ENCODE results near the gene RAX2.

RAX2 gene

GRCh38 chr19:3725121-3725520 lies 46.9 kb downstream of the RAX2 start:
- H3K9ac ChIP-seq (ENCODE audit: low read length in 2 of 2) = no peak overlapping the region
- H3K27ac ChIP-seq (ENCODE audit: low read length) = no peak overlapping the region
- no peaks in the 10 kb centered on the region for H3K9me3 ChIP-seq (ENCODE audit: control insufficient read depth in 2 of 2, low read length in 2 of 2)
- H3K4me3 ChIP-seq (ENCODE audit: low read length in 2 of 2) = no peak overlapping the region
- H3K36me3 ChIP-seq (ENCODE audit: control insufficient read depth in 2 of 2, insufficient read depth in 2 of 2, low read length in 2 of 2) = no peaks in the 10 kb centered on the region
- H3K4me1 ChIP-seq (ENCODE audit: control insufficient read depth, insufficient read depth, low read length) = peaks cover 15% of the 10 kb centered on the region
- peaks cover 26 to 31% of the 10 kb centered on the region in 2 donors for H3K27me3 ChIP-seq (ENCODE audit: control insufficient read depth in 1 of 2, insufficient read depth in 2 of 2, low read length in 2 of 2)

- peaks cover 15% of the 10 kb centered on the region for H3K4me1 ChIP-seq (ENCODE audit: control insufficient read depth, insufficient read depth, low read length)
- peaks cover 36 to 38% of the 10 kb centered on the region in 2 donors for H3K27me3 ChIP-seq (ENCODE audit: control insufficient read depth in 1 of 2, insufficient read depth in 2 of 2, low read length in 2 of 2)
- no peaks in the 10 kb centered on the region for H3K9me3 ChIP-seq (ENCODE audit: control insufficient read depth in 2 of 2, low read length in 2 of 2)
- H3K27ac ChIP-seq (ENCODE audit: low read length) = no peak overlapping the region
- H3K9ac ChIP-seq (ENCODE audit: low read length in 2 of 2) = no peak overlapping the region
- H3K36me3 ChIP-seq (ENCODE audit: control insufficient read depth in 2 of 2, insufficient read depth in 2 of 2, low read length in 2 of 2) = no peaks in the 10 kb centered on the region
- H3K4me3 ChIP-seq (ENCODE audit: low read length in 2 of 2) = no peak overlapping the region
Measured at GRCh38 chr19:3723883-3724282, 48.1 kb downstream of the RAX2 start.

DNA sequence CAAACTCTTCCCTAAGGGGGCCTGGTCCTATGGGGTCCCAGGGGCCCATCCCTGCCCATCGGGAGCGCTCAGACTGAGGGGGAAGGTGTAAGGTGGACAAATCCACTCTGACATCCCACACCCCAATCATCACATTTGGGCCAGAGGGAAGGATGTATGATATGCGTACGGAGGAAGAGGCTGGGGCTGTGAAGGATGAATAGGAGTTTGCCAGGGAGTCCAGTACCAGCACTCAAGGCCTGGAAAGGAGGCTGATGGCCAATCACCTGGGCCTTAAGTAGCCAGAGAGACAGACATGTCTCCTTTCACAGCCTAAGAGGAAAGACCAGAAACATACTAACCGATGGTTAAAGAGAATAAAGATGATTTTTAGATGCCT lies 48.9 kb downstream of the RAX2 start:
- peaks cover 15% of the 10 kb centered on the region for H3K4me1 ChIP-seq (ENCODE audit: control insufficient read depth, insufficient read depth, low read length)
- peaks cover 36 to 38% of the 10 kb centered on the region in 2 donors for H3K27me3 ChIP-seq (ENCODE audit: control insufficient read depth in 1 of 2, insufficient read depth in 2 of 2, low read length in 2 of 2)
- H3K9ac ChIP-seq (ENCODE audit: low read length in 2 of 2) = no peak overlapping the region
- H3K36me3 ChIP-seq (ENCODE audit: control insufficient read depth in 2 of 2, insufficient read depth in 2 of 2, low read length in 2 of 2) = no peaks in the 10 kb centered on the region
- no peak overlapping the region for H3K4me3 ChIP-seq (ENCODE audit: low read length in 2 of 2)
- no peak overlapping the region for H3K27ac ChIP-seq (ENCODE audit: low read length)
- no peaks in the 10 kb centered on the region for H3K9me3 ChIP-seq (ENCODE audit: control insufficient read depth in 2 of 2, low read length in 2 of 2)

DNA sequence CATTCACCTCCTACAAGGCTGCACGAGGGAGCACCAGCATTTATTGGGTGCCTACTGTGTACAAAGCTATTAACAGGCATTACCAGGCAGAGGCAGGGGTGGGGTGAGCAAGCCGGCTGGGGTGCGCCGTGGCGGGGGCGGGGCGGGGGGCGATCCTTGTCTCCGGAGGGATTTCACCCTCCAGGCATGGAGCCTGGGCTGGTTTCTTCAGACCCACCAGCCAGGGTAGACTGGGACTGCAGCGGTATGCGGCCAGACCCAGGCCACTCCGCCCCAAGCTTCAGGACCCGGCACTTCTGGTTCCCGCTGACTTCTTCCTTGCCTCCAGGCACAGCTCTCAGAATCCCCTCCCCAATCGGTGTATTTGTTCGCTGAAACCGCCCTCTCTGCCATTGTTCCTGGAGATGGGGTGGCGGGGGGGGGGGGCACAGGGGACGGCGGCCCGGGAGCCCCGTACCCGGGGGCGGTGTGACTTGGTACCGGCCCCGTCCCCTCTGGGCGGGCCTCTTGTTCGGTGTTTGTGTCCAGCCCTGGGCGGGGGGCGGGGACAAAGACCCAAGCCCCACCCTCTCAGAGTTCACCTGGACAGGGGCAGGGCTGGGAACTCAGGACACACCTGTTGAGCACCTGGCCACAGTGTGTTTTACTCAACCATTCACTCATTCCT lies 49.5 kb downstream of the RAX2 start:
- Histone ChIP-seq H3K36me3 (ENCODE audit: control insufficient read depth in 2 of 2, insufficient read depth in 2 of 2, low read length in 2 of 2) (no peaks in the 10 kb centered on the region), H3K9me3 (ENCODE audit: control insufficient read depth in 2 of 2, low read length in 2 of 2) (no peaks in the 10 kb centered on the region), H3K27me3 (ENCODE audit: control insufficient read depth in 1 of 2, insufficient read depth in 2 of 2, low read length in 2 of 2) (peaks cover 36 to 38% of the 10 kb centered on the region in 2 donors), H3K4me3 (ENCODE audit: low read length in 2 of 2) (no peak overlapping the region), H3K9ac (ENCODE audit: low read length in 2 of 2) (no peak overlapping the region), H3K4me1 (ENCODE audit: control insufficient read depth, insufficient read depth, low read length) (peaks cover 15% of the 10 kb centered on the region), H3K27ac (ENCODE audit: low read length) (no peak overlapping the region)

GRCh38 chr19:3721887-3722442 lies 50.1 kb downstream of the RAX2 start:
- Histone ChIP-seq H3K4me1 (ENCODE audit: control insufficient read depth, insufficient read depth, low read length) (peaks cover 15% of the 10 kb centered on the region), H3K9me3 (ENCODE audit: control insufficient read depth in 2 of 2, low read length in 2 of 2) (no peaks in the 10 kb centered on the region), H3K36me3 (ENCODE audit: control insufficient read depth in 2 of 2, insufficient read depth in 2 of 2, low read length in 2 of 2) (no peaks in the 10 kb centered on the region), H3K4me3 (ENCODE audit: low read length in 2 of 2) (no peak overlapping the region), H3K27ac (ENCODE audit: low read length) (no peak overlapping the region), H3K27me3 (ENCODE audit: control insufficient read depth in 1 of 2, insufficient read depth in 2 of 2, low read length in 2 of 2) (peaks cover 36 to 38% of the 10 kb centered on the region in 2 donors), H3K9ac (ENCODE audit: low read length in 2 of 2) (no peak overlapping the region)

- no peaks in the 10 kb centered on the region for H3K36me3 ChIP-seq (ENCODE audit: control insufficient read depth in 2 of 2, insufficient read depth in 2 of 2, low read length in 2 of 2)
- peaks cover 36 to 38% of the 10 kb centered on the region in 2 donors for H3K27me3 ChIP-seq (ENCODE audit: control insufficient read depth in 1 of 2, insufficient read depth in 2 of 2, low read length in 2 of 2)
- peaks cover 15% of the 10 kb centered on the region for H3K4me1 ChIP-seq (ENCODE audit: control insufficient read depth, insufficient read depth, low read length)
- no peaks in the 10 kb centered on the region for H3K9me3 ChIP-seq (ENCODE audit: control insufficient read depth in 2 of 2, low read length in 2 of 2)
- H3K4me3 ChIP-seq (ENCODE audit: low read length in 2 of 2) = no peak overlapping the region
- no peak overlapping the region for H3K9ac ChIP-seq (ENCODE audit: low read length in 2 of 2)
- H3K27ac ChIP-seq (ENCODE audit: low read length) = no peak overlapping the region
Measured at GRCh38 chr19:3721131-3721886, 50.7 kb downstream of the RAX2 start.

DNA sequence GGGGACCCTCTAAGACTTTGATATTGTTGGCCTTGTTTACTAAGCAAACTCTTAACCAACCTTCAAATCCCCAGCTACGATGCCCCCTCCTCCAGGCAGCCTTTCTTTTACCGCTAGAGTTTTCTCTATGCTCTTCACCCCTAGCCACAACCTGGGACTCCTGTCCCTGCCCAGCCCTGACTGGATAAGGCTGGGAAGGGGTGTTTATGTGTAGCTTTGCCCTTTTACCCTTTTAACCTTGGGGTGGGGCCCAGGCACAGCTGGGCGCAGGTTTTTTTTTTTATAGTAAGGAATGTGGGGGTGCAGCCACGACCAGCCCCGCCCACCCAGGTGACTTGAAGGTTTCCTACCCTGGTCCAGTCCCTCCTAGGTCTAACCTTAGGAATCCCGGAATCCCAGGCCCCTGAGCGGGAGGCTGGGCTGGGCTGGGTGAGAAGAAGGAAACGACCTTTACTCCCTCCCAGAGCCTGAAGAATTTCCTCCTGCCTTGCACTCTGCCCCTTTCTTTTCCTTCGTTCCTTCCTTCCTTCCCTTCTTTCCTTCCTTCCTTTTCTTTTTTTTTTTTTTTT lies 51.6 kb downstream of the RAX2 start:
- Histone ChIP-seq H3K36me3 (ENCODE audit: control insufficient read depth in 2 of 2, insufficient read depth in 2 of 2, low read length in 2 of 2) (no peaks in the 10 kb centered on the region), H3K27ac (ENCODE audit: low read length) (no peak overlapping the region), H3K27me3 (ENCODE audit: control insufficient read depth in 1 of 2, insufficient read depth in 2 of 2, low read length in 2 of 2) (peaks cover 36 to 38% of the 10 kb centered on the region in 2 donors), H3K9ac (ENCODE audit: low read length in 2 of 2) (no peak overlapping the region), H3K4me3 (ENCODE audit: low read length in 2 of 2) (no peak overlapping the region), H3K4me1 (ENCODE audit: control insufficient read depth, insufficient read depth, low read length) (peaks cover 15% of the 10 kb centered on the region), H3K9me3 (ENCODE audit: control insufficient read depth in 2 of 2, low read length in 2 of 2) (no peaks in the 10 kb centered on the region)

DNA sequence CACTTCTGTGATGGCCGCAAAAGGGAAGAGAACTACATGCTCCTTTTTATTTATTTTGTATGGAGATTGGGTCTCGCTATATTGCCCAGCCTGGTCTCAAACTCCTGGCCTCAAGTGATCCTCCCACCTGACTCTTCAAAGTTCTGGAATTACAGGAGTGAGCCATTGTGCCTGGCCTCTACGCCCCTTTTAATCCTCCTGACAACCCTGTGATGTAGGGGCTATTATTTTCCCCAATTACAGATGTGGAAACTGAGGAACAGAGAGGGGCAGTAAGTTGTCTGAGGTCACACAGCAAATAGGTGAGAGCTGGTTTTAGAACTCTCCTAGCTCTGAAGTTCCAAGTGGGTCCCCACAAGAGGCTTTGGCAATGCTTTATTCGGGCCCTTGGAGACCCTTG lies 52.2 kb downstream of the RAX2 start:
- H3K4me1 ChIP-seq (ENCODE audit: control insufficient read depth, insufficient read depth, low read length) = peaks cover 15% of the 10 kb centered on the region
- no peaks in the 10 kb centered on the region for H3K9me3 ChIP-seq (ENCODE audit: control insufficient read depth in 2 of 2, low read length in 2 of 2)
- H3K9ac ChIP-seq (ENCODE audit: low read length in 2 of 2) = no peak overlapping the region
- peaks cover 34 to 36% of the 10 kb centered on the region in 2 donors for H3K27me3 ChIP-seq (ENCODE audit: control insufficient read depth in 1 of 2, insufficient read depth in 2 of 2, low read length in 2 of 2)
- H3K36me3 ChIP-seq (ENCODE audit: control insufficient read depth in 2 of 2, insufficient read depth in 2 of 2, low read length in 2 of 2) = no peaks in the 10 kb centered on the region
- H3K27ac ChIP-seq (ENCODE audit: low read length) = no peak overlapping the region
- H3K4me3 ChIP-seq (ENCODE audit: low read length in 2 of 2) = no peak overlapping the region
